GM23338 (cell line): ENCODE data around the gene ANKRD60. TPM values are rescaled to one million over a fixed set of nuclear protein-coding genes. Genes with fewer than 3 reads are reported as not detected.

Experiments
- ATAC-seq: fragments of 200-7000 bp; cut with Tn5 transposase; 3 replicates; pipeline ENCODE4 v1.9.1; 2020
- DNase-seq: peaks from one replicate; pipeline ENCODE4 v3.0.0-alpha.2; 2015; ENCODE audit warnings: low spot score
- H2AFZ ChIP-seq: fragments of 200-600 bp; sonication (generic); 2 replicates; pipeline ENCODE4 v1.8.0; 2016; ENCODE audit warnings: antibody characterized with exemption, mild to moderate bottlenecking, moderate library complexity
- H3F3A ChIP-seq: fragments of 200-600 bp; sonication (generic); replicated peaks from 2 replicates; pipeline ENCODE4 v1.8.0; 2017; ENCODE audit warnings: antibody characterized with exemption, mixed run types, low read depth
- H3K27ac ChIP-seq: fragments of 200-600 bp; sonication (generic); 2 replicates; pipeline ENCODE4 v1.6.1; 2016; ENCODE audit warnings: low read depth
- H3K27me3 ChIP-seq: fragments of 200-600 bp; sonication (generic); 2 replicates; pipeline ENCODE4 v1.8.0; 2016; ENCODE audit warnings: mild to moderate bottlenecking, mixed run types, moderate library complexity; ENCODE audit not compliant: insufficient read depth
- H3K36me3 ChIP-seq: fragments of 200-600 bp; sonication (generic); 2 replicates; pipeline ENCODE4 v1.8.0; 2016; ENCODE audit warnings: mild to moderate bottlenecking; ENCODE audit not compliant: insufficient read depth
- H3K4me1 ChIP-seq: fragments of 200-600 bp; sonication (generic); 2 replicates; pipeline ENCODE4 v1.8.0; 2016; ENCODE audit warnings: mild to moderate bottlenecking, moderate library complexity; ENCODE audit not compliant: insufficient read depth
- H3K4me2 ChIP-seq: fragments of 200-600 bp; sonication (generic); 2 replicates; pipeline ENCODE4 v1.7.1; 2017; ENCODE audit warnings: mixed run types
- H3K4me3 ChIP-seq: fragments of 200-600 bp; sonication (generic); 2 replicates; pipeline ENCODE4 v1.6.1; 2016; ENCODE audit warnings: mixed run types
- H3K79me2 ChIP-seq: fragments of 200-600 bp; sonication (generic); replicated peaks from 2 replicates; pipeline ENCODE4 v1.8.0; 2017; ENCODE audit warnings: mild to moderate bottlenecking; ENCODE audit not compliant: insufficient read depth
- H3K9me2 ChIP-seq: fragments of 200-600 bp; sonication (generic); 2 replicates; pipeline ENCODE4 v1.8.0; 2017; ENCODE audit not compliant: insufficient read depth
- H4K20me1 ChIP-seq: fragments of 200-600 bp; sonication (generic); replicated peaks from 2 replicates; pipeline ENCODE4 v1.8.0; 2017; ENCODE audit warnings: mild to moderate bottlenecking; ENCODE audit not compliant: insufficient read depth
- H3K27ac Mint-ChIP-seq: 2 replicates; pipeline ENCODE4 v1.8.0; 2020; ENCODE audit warnings: inconsistent platforms, mild to moderate bottlenecking, moderate library complexity, mixed read lengths
- H3K27me3 Mint-ChIP-seq: 3 replicates; pipeline ENCODE4 v1.8.0; 2022; ENCODE audit warnings: low read depth, mild to moderate bottlenecking, moderate library complexity, mixed read lengths, inconsistent platforms; ENCODE audit not compliant: insufficient read depth, poor library complexity
- H3K36me3 Mint-ChIP-seq: 3 replicates; pipeline ENCODE4 v1.8.0; 2021; ENCODE audit warnings: low read depth, mild to moderate bottlenecking, inconsistent platforms, moderate library complexity, mixed read lengths
- H3K4me1 Mint-ChIP-seq: 3 replicates; pipeline ENCODE4 v1.8.0; 2020; ENCODE audit warnings: mild to moderate bottlenecking, inconsistent platforms, mixed read lengths
- H3K4me3 Mint-ChIP-seq: 3 replicates; pipeline ENCODE4 v1.8.0; 2021; ENCODE audit warnings: moderate library complexity, mild to moderate bottlenecking, inconsistent platforms, mixed read lengths
- H3K9me3 Mint-ChIP-seq: 3 replicates; pipeline ENCODE4 v1.8.0; 2020; ENCODE audit warnings: moderate library complexity, mild to moderate bottlenecking, inconsistent platforms, mixed read lengths
- CREB1 ChIP-seq: fragments of 250-450 bp; sonication (Bioruptor Pico); IDR thresholded peaks from 2 replicates; pipeline ENCODE4 v1.5.0; 2020; ENCODE audit warnings: low read depth, mild to moderate bottlenecking, moderate library complexity
- JUNB ChIP-seq: IDR thresholded peaks from one replicate; pipeline ENCODE4 v1.6.1; 2016; ENCODE audit warnings: antibody characterized with exemption; ENCODE audit not compliant: unreplicated experiment
- NANOG ChIP-seq: IDR thresholded peaks from 2 replicates; pipeline ENCODE4 v1.6.1; 2016; ENCODE audit warnings: antibody characterized with exemption, borderline replicate concordance
- POLR2AphosphoS5 ChIP-seq: IDR thresholded peaks from 2 replicates; pipeline ENCODE4 v1.6.1; 2016; ENCODE audit warnings: antibody characterized with exemption, low read depth
- ZNF114 ChIP-seq: fragments of 250-450 bp; sonication (Bioruptor Pico); IDR thresholded peaks from 2 replicates; pipeline ENCODE4 v1.5.0; 2020; ENCODE audit warnings: mild to moderate bottlenecking, moderate library complexity
- ZNF331 ChIP-seq: fragments of 250-450 bp; sonication (Bioruptor Pico); IDR thresholded peaks from 2 replicates; pipeline ENCODE4 v1.5.0; 2020; ENCODE audit warnings: low read depth, mild to moderate bottlenecking, moderate library complexity
- polyA plus RNA-seq: library from polyadenylated mRNA; unstranded; fragments of >200 nt; fragmentation: Nextera tagmentation; extraction: Ambion mirVana; gene quantifications from 2 replicates; pipeline ENCODE4 v1.2.1, GENCODE V29; 2016
- total RNA-seq: library from RNA; depleted of rRNA; stranded (reverse); fragments of >200 nt; shearing (Covaris generic); gene quantifications from 2 replicates; pipeline ENCODE4 v1.2.3, GENCODE V29; 2014
- TF ChIP-seq, protein P1 (sequence below), 2 experiments: fragments of 200-600 bp in 1 of 2; sonication (generic) in 1 of 2; conservative IDR thresholded peaks; 2 replicates each; pipeline versions ENCODE4 v1.5.1 to v1.6.1; 2016 to 2017; ENCODE audit warnings: antibody characterized with exemption in 2 of 2, low read depth in 2 of 2, mild to moderate bottlenecking in 2 of 2, moderate library complexity in 1 of 2
- TF ChIP-seq, protein P2 (sequence below): IDR thresholded peaks from 2 replicates; pipeline ENCODE4 v1.6.1; 2016; ENCODE audit warnings: antibody characterized with exemption
- TF ChIP-seq, protein P3 (sequence below): fragments of 250-450 bp; sonication (Bioruptor Pico); IDR thresholded peaks from 2 replicates; pipeline ENCODE4 v1.5.0; 2020; ENCODE audit warnings: mild to moderate bottlenecking, moderate library complexity

ANKRD60 gene
- total and polyA plus RNA-seq, 2 experiments from 2014 or later: not detected

DNA sequence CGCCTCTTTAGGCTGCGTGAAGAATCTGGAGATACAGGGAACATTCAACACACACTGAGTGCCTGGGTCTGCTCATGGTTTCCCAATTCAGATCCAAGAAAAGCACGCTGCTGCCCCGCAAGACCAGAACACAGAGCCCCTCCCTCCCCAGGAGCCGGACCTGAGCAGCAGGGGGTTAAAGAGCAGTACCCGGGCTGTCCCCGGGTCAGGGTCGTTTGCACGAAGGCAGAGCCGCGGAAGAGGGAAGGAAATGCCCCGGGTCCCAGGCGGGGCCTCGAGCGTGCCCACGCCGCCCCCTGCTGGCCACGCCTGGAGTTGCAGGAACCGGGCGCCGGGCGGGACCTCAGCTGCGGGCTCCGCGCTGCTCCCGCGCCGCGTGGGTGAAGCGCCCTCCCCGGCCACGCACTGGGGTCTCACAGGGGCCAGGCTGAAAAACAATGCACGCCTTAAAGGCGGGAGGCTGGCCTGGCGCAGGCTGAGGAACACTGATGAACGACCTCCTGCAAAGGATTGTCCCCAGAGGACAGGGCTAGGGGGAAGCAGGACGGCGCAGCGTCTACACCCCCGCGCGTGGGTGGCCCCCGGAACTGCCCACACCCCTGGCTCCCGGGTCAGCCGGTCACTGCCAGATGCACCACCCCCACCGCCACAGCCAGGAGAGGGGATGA lies 48.9 kb downstream of the ANKRD60 start:
- Histone ChIP-seq H3K79me2 (no peaks in the 10 kb centered on the region), H3K9me2 (0 out of 2 replicates have a peak, but pooled peaks cover 3% of the 10 kb centered on the region), H3K4me1 (peaks cover 11% of the 10 kb centered on the region), H3F3A (no peaks in the 10 kb centered on the region), H3K4me2 (peak overlapping the region; percentile 81), H3K27ac (no peak overlapping the region), H2AFZ (peak overlapping the region; percentile 100), H3K36me3 (no peaks in the 10 kb centered on the region), H4K20me1 (no peaks in the 10 kb centered on the region), H3K4me3 (peak overlapping the region; percentile 56), H3K27me3 (peaks cover 16% of the 10 kb centered on the region)
- Mint-ChIP-seq H3K4me1 (peaks cover 13% of the 10 kb centered on the region), H3K4me3 (peak overlapping the region; percentile 65), H3K27me3 (peaks cover 11% of the 10 kb centered on the region), H3K9me3 (peaks cover 4% of the 10 kb centered on the region), H3K36me3 (peaks cover 3% of the 10 kb centered on the region; the same call in 1 of the 3 replicates), H3K27ac (no peak overlapping the region)
- DNase-seq (peak; percentile 80), ATAC-seq (peak; percentile 85)
- no peak for TF ChIP-seq ZNF331 (CRISPR knock-in tag)
- TF ChIP-seq, protein P1, sequence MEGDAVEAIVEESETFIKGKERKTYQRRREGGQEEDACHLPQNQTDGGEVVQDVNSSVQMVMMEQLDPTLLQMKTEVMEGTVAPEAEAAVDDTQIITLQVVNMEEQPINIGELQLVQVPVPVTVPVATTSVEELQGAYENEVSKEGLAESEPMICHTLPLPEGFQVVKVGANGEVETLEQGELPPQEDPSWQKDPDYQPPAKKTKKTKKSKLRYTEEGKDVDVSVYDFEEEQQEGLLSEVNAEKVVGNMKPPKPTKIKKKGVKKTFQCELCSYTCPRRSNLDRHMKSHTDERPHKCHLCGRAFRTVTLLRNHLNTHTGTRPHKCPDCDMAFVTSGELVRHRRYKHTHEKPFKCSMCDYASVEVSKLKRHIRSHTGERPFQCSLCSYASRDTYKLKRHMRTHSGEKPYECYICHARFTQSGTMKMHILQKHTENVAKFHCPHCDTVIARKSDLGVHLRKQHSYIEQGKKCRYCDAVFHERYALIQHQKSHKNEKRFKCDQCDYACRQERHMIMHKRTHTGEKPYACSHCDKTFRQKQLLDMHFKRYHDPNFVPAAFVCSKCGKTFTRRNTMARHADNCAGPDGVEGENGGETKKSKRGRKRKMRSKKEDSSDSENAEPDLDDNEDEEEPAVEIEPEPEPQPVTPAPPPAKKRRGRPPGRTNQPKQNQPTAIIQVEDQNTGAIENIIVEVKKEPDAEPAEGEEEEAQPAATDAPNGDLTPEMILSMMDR (conservative IDR thresholded peaks at IDR 0.05; ENCODE audit: low read depth in 2 of 2): peak; percentile 74 to 84
- TF ChIP-seq, protein P2, sequence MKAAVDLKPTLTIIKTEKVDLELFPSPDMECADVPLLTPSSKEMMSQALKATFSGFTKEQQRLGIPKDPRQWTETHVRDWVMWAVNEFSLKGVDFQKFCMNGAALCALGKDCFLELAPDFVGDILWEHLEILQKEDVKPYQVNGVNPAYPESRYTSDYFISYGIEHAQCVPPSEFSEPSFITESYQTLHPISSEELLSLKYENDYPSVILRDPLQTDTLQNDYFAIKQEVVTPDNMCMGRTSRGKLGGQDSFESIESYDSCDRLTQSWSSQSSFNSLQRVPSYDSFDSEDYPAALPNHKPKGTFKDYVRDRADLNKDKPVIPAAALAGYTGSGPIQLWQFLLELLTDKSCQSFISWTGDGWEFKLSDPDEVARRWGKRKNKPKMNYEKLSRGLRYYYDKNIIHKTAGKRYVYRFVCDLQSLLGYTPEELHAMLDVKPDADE: no peak

DNA sequence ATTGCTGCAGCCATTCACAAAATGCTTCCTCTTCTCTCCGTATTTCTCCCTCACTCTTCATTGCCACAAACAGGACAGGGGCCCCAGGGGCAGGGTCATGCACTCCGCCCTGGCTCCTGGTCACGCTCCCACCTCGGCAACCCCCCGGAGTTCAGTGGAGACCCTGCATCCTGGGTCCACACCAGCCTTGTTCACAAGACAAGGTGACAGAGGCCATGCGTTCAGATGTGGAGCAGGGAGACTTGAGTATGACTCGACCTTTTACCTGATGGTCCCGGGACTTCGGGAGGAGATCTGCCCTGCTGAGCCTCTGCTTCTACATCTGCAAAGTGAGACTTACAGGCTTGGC lies 49.4 kb downstream of the ANKRD60 start:
- no peaks in the 10 kb centered on the region for H4K20me1 ChIP-seq
- DNase-seq (no peak), ATAC-seq (no peak)
- H3K27me3 ChIP-seq: peaks cover 16% of the 10 kb centered on the region
- Mint-ChIP-seq H3K9me3 (no peaks in the 10 kb centered on the region; the same call in 2 of the 3 replicates), H3K4me3 (peak overlapping the region; percentile 65), H3K27ac (no peak overlapping the region), H3K4me1 (peaks cover 17% of the 10 kb centered on the region), H3K36me3 (no peaks in the 10 kb centered on the region), H3K27me3 (peaks cover 14% of the 10 kb centered on the region)
- peak overlapping the region; percentile 56 for H3K4me3 ChIP-seq
- no peaks in the 10 kb centered on the region for H3K9me2 ChIP-seq
- H3F3A ChIP-seq: no peaks in the 10 kb centered on the region
- H3K4me1 ChIP-seq: peaks cover 14% of the 10 kb centered on the region
- peak overlapping the region; percentile 81 for H3K4me2 ChIP-seq
- no peaks in the 10 kb centered on the region for H3K36me3 ChIP-seq
- H3K27ac ChIP-seq: no peak overlapping the region
- no peaks in the 10 kb centered on the region for H3K79me2 ChIP-seq
- peak overlapping the region; percentile 100 for H2AFZ ChIP-seq
- no peak for TF ChIP-seq NANOG
- no peak for TF ChIP-seq ZNF114 (CRISPR knock-in tag)
- TF ChIP-seq JUNB: no peak
- TF ChIP-seq POLR2AphosphoS5: no peak
- no peak for TF ChIP-seq CREB1 (CRISPR knock-in tag)
- TF ChIP-seq, protein P3, sequence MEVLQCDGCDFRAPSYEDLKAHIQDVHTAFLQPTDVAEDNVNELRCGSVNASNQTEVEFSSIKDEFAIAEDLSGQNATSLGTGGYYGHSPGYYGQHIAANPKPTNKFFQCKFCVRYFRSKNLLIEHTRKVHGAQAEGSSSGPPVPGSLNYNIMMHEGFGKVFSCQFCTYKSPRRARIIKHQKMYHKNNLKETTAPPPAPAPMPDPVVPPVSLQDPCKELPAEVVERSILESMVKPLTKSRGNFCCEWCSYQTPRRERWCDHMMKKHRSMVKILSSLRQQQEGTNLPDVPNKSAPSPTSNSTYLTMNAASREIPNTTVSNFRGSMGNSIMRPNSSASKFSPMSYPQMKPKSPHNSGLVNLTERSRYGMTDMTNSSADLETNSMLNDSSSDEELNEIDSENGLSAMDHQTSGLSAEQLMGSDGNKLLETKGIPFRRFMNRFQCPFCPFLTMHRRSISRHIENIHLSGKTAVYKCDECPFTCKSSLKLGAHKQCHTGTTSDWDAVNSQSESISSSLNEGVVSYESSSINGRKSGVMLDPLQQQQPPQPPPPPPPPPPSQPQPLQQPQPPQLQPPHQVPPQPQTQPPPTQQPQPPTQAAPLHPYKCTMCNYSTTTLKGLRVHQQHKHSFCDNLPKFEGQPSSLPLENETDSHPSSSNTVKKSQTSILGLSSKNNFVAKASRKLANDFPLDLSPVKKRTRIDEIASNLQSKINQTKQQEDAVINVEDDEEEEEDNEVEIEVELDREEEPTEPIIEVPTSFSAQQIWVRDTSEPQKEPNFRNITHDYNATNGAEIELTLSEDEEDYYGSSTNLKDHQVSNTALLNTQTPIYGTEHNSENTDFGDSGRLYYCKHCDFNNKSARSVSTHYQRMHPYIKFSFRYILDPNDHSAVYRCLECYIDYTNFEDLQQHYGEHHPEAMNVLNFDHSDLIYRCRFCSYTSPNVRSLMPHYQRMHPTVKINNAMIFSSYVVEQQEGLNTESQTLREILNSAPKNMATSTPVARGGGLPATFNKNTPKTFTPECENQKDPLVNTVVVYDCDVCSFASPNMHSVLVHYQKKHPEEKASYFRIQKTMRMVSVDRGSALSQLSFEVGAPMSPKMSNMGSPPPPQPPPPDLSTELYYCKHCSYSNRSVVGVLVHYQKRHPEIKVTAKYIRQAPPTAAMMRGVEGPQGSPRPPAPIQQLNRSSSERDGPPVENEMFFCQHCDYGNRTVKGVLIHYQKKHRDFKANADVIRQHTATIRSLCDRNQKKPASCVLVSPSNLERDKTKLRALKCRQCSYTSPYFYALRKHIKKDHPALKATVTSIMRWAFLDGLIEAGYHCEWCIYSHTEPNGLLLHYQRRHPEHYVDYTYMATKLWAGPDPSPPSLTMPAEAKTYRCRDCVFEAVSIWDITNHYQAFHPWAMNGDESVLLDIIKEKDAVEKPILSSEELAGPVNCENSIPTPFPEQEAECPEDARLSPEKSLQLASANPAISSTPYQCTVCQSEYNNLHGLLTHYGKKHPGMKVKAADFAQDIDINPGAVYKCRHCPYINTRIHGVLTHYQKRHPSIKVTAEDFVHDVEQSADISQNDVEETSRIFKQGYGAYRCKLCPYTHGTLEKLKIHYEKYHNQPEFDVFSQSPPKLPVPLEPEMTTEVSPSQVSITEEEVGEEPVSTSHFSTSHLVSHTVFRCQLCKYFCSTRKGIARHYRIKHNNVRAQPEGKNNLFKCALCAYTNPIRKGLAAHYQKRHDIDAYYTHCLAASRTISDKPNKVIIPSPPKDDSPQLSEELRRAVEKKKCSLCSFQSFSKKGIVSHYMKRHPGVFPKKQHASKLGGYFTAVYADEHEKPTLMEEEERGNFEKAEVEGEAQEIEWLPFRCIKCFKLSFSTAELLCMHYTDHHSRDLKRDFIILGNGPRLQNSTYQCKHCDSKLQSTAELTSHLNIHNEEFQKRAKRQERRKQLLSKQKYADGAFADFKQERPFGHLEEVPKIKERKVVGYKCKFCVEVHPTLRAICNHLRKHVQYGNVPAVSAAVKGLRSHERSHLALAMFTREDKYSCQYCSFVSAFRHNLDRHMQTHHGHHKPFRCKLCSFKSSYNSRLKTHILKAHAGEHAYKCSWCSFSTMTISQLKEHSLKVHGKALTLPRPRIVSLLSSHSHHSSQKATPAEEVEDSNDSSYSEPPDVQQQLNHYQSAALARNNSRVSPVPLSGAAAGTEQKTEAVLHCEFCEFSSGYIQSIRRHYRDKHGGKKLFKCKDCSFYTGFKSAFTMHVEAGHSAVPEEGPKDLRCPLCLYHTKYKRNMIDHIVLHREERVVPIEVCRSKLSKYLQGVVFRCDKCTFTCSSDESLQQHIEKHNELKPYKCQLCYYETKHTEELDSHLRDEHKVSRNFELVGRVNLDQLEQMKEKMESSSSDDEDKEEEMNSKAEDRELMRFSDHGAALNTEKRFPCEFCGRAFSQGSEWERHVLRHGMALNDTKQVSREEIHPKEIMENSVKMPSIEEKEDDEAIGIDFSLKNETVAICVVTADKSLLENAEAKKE (CRISPR knock-in tag): no peak
